ENCODE measurements around the gene PTPRT. TPM values are rescaled to one million over a fixed set of nuclear protein-coding genes. Genes with fewer than 3 reads are reported as not detected.

The PTPRT gene
- total and polyA plus RNA-seq, 2 donors (not counting 1 experiment from before 2014, with no cell fraction given): not detected

- no peaks in the 10 kb centered on the region for H4K20me1 ChIP-seq (ENCODE audit: control insufficient read depth, extremely low read depth, insufficient read depth, low read length)
- H3K27ac ChIP-seq (ENCODE audit: insufficient read depth, low read length): no peak overlapping the region
- no peak overlapping the region for H3K9ac ChIP-seq (ENCODE audit: insufficient read depth, low read length)
- no peak overlapping the region for H2AFZ ChIP-seq (ENCODE audit: low read length)
- H3K4me1 ChIP-seq (ENCODE audit: control insufficient read depth, extremely low read depth, insufficient read depth, low read length): no peaks in the 10 kb centered on the region
- H3K36me3 ChIP-seq (ENCODE audit: control insufficient read depth, insufficient read depth, low read length): no peaks in the 10 kb centered on the region
- no peaks in the 10 kb centered on the region for H3K9me3 ChIP-seq (ENCODE audit: control insufficient read depth, insufficient read depth, low read depth, low read length)
- H3K4me2 ChIP-seq (ENCODE audit: extremely low read depth, insufficient read depth, low read length): no peak overlapping the region
- H3K4me3 ChIP-seq (replicated peaks in 1 of 4; ENCODE audit: control extremely low read depth in 1 of 4, insufficient read depth in 1 of 4, low read depth in 3 of 4, low read length in 4 of 4): no peak overlapping the region
- H3K27me3 ChIP-seq (ENCODE audit: control insufficient read depth, insufficient read depth, low read length): no peaks in the 10 kb centered on the region
- TF ChIP-seq EZH2 (IDR thresholded peaks at IDR 0.05; ENCODE audit: low read length, missing control alignments): no peak
- TF ChIP-seq, protein P1, sequence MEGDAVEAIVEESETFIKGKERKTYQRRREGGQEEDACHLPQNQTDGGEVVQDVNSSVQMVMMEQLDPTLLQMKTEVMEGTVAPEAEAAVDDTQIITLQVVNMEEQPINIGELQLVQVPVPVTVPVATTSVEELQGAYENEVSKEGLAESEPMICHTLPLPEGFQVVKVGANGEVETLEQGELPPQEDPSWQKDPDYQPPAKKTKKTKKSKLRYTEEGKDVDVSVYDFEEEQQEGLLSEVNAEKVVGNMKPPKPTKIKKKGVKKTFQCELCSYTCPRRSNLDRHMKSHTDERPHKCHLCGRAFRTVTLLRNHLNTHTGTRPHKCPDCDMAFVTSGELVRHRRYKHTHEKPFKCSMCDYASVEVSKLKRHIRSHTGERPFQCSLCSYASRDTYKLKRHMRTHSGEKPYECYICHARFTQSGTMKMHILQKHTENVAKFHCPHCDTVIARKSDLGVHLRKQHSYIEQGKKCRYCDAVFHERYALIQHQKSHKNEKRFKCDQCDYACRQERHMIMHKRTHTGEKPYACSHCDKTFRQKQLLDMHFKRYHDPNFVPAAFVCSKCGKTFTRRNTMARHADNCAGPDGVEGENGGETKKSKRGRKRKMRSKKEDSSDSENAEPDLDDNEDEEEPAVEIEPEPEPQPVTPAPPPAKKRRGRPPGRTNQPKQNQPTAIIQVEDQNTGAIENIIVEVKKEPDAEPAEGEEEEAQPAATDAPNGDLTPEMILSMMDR (conservative IDR thresholded peaks at IDR 0.05 in 1 of 2, IDR thresholded peaks at IDR 0.05 in 1 of 2; ENCODE audit: low read depth in 1 of 2, low read length in 2 of 2): no peak
- DNase-seq (ENCODE audit: low read depth in 2 of 2): no peak
- no peaks in the 10 kb centered on the region for H3K79me2 ChIP-seq (ENCODE audit: control insufficient read depth, insufficient read depth, low read length)
These were observed 1145.8 kb downstream of the PTPRT start for GRCh38 chr20:42043921-42044320.

DNA sequence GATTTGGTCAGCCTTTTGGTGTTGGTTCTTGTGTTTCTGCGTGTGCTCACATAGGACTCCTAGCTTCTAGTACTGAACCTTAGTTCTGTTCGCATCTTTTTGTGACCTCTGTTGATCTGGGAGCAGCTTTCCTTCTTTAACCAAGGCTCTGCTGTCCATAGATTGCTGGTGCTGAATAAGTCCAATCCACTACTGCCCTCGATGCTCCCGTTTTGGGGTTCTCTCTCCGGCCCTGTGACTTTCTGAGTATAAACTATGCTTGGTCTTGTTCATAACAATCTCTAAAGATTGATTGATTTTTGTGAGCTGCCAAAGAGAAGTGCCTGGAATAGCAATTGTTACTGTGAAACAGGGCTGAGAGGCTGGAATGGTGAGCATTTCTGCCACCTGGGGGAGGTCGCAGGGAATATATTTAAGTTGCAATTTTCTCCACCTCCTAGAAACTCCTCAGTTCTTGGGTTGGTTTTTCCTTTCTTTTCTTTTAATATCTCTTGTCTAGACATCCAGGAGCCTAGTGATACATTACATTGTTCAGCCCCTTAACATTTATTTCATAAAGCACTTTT, 1148.6 kb downstream of the PTPRT start:
- H4K20me1 ChIP-seq (ENCODE audit: control insufficient read depth, extremely low read depth, insufficient read depth, low read length): no peaks in the 10 kb centered on the region
- no peak overlapping the region for H3K9ac ChIP-seq (ENCODE audit: insufficient read depth, low read length)
- no peak overlapping the region for H3K27ac ChIP-seq (ENCODE audit: insufficient read depth, low read length)
- H3K79me2 ChIP-seq (ENCODE audit: control insufficient read depth, insufficient read depth, low read length): no peaks in the 10 kb centered on the region
- no peak for TF ChIP-seq EZH2 (IDR thresholded peaks at IDR 0.05; ENCODE audit: low read length, missing control alignments)
- TF ChIP-seq, protein P1 (conservative IDR thresholded peaks at IDR 0.05 in 1 of 2, IDR thresholded peaks at IDR 0.05 in 1 of 2; ENCODE audit: low read depth in 1 of 2, low read length in 2 of 2): no peak
- no peak for DNase-seq (ENCODE audit: low read depth in 2 of 2)
- no peaks in the 10 kb centered on the region for H3K36me3 ChIP-seq (ENCODE audit: control insufficient read depth, insufficient read depth, low read length)
- H3K4me1 ChIP-seq (ENCODE audit: control insufficient read depth, extremely low read depth, insufficient read depth, low read length): no peaks in the 10 kb centered on the region
- H3K9me3 ChIP-seq (ENCODE audit: control insufficient read depth, insufficient read depth, low read depth, low read length): no peaks in the 10 kb centered on the region
- no peaks in the 10 kb centered on the region for H3K27me3 ChIP-seq (ENCODE audit: control insufficient read depth, insufficient read depth, low read length)
- no peak overlapping the region for H3K4me2 ChIP-seq (ENCODE audit: extremely low read depth, insufficient read depth, low read length)
- H2AFZ ChIP-seq (ENCODE audit: low read length): no peak overlapping the region
- no peak overlapping the region for H3K4me3 ChIP-seq (replicated peaks in 1 of 4; ENCODE audit: control extremely low read depth in 1 of 4, insufficient read depth in 1 of 4, low read depth in 3 of 4, low read length in 4 of 4)

- no peak overlapping the region for H3K27ac ChIP-seq (ENCODE audit: insufficient read depth, low read length)
- no peak for DNase-seq (ENCODE audit: low read depth in 2 of 2)
- TF ChIP-seq, protein P1 (conservative IDR thresholded peaks at IDR 0.05 in 1 of 2, IDR thresholded peaks at IDR 0.05 in 1 of 2; ENCODE audit: low read depth in 1 of 2, low read length in 2 of 2): no peak
- TF ChIP-seq EZH2 (IDR thresholded peaks at IDR 0.05; ENCODE audit: low read length, missing control alignments): no peak
These were observed 1161.9 kb downstream of the PTPRT start for GRCh38 chr20:42027746-42028268.

More at GRCh38 chr20:42027746-42028268, 1161.9 kb downstream of the PTPRT start:
- H4K20me1 ChIP-seq (ENCODE audit: control insufficient read depth, extremely low read depth, insufficient read depth, low read length): no peaks in the 10 kb centered on the region
- H3K79me2 ChIP-seq (ENCODE audit: control insufficient read depth, insufficient read depth, low read length): no peaks in the 10 kb centered on the region
- no peaks in the 10 kb centered on the region for H3K36me3 ChIP-seq (ENCODE audit: control insufficient read depth, insufficient read depth, low read length)
- H3K9me3 ChIP-seq (ENCODE audit: control insufficient read depth, insufficient read depth, low read depth, low read length): no peaks in the 10 kb centered on the region
- H3K27me3 ChIP-seq (ENCODE audit: control insufficient read depth, insufficient read depth, low read length): no peaks in the 10 kb centered on the region
- H3K4me3 ChIP-seq (replicated peaks in 1 of 4; ENCODE audit: control extremely low read depth in 1 of 4, insufficient read depth in 1 of 4, low read depth in 3 of 4, low read length in 4 of 4): no peak overlapping the region
- H3K4me1 ChIP-seq (ENCODE audit: control insufficient read depth, extremely low read depth, insufficient read depth, low read length): no peaks in the 10 kb centered on the region
- H2AFZ ChIP-seq (ENCODE audit: low read length): no peak overlapping the region
- no peak overlapping the region for H3K9ac ChIP-seq (ENCODE audit: insufficient read depth, low read length)
- H3K4me2 ChIP-seq (ENCODE audit: extremely low read depth, insufficient read depth, low read length): no peak overlapping the region
